Panc1 (cell line): ENCODE measurements around the gene TLL2.
A peak's percentile ranks its signal among the peaks of the same experiment; 100 is the strongest.

Source experiments
- POLR2AphosphoS5 ChIP-seq: IDR thresholded peaks from 2 replicates; pipeline ENCODE4 v1.6.1; 2012; ENCODE audit warnings: mild to moderate bottlenecking, low read depth, low read length, moderate library complexity
- TF ChIP-seq, protein P1 (sequence below): fragments of 450-650 bp; IDR thresholded peaks from 2 replicates; pipeline ENCODE4 v1.5.1; 2017; ENCODE audit warnings: mild to moderate bottlenecking

DNA sequence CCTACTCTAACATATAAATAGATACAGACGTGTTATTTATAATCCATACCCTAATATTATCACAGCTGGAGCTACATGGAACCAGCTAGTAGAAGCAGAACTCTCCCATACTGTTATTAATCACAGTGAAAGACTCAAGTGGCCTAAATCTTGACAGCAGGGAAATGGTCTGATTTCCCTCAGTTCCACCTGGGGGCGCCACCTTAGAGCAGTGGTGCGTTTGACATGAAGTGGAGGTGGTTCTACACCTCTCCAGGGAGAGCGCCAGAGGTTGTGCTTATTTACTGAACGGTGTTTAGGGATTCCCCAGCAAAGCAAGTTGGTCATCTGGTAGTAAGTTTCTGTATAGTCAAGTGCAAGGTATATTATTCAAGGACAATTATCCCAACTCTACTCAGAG is 191.9 kb downstream of the TLL2 start:
- TF ChIP-seq, protein P1, sequence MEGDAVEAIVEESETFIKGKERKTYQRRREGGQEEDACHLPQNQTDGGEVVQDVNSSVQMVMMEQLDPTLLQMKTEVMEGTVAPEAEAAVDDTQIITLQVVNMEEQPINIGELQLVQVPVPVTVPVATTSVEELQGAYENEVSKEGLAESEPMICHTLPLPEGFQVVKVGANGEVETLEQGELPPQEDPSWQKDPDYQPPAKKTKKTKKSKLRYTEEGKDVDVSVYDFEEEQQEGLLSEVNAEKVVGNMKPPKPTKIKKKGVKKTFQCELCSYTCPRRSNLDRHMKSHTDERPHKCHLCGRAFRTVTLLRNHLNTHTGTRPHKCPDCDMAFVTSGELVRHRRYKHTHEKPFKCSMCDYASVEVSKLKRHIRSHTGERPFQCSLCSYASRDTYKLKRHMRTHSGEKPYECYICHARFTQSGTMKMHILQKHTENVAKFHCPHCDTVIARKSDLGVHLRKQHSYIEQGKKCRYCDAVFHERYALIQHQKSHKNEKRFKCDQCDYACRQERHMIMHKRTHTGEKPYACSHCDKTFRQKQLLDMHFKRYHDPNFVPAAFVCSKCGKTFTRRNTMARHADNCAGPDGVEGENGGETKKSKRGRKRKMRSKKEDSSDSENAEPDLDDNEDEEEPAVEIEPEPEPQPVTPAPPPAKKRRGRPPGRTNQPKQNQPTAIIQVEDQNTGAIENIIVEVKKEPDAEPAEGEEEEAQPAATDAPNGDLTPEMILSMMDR, result 0 out of 2 replicates have a peak, but pooled peaks have one; percentile 15
- TF ChIP-seq POLR2AphosphoS5, result no peak
